Psoas muscle (tissue), 8 donors: ENCODE results near the gene IL16. TPM values are rescaled to one million over a fixed set of nuclear protein-coding genes. Genes with fewer than 3 reads are reported as not detected.

Experiments
- ATAC-seq, 4 donors: fragments of 200-7000 bp; cut with Tn5 transposase; one replicate each; pipeline ENCODE4 v1.9.1; 2020; ENCODE audit warnings: moderate library complexity in 3 of 4, mild to moderate bottlenecking in 2 of 4
- DNase-seq, 2 donors: peaks; one replicate each; pipeline ENCODE4 v3.0.0-alpha.2; 2020
- H3K27ac ChIP-seq: fragments of 200-600 bp; one replicate; pipeline ENCODE4 v1.8.0; 2022
- H3K27me3 ChIP-seq, 3 donors: fragments of 200-600 bp in 1 of 3; one replicate each; pipeline versions ENCODE4 v1.6.1 to v1.8.0; 2013 to 2022; ENCODE audit warnings: low read length in 2 of 3, mild to moderate bottlenecking in 2 of 3, moderate library complexity in 1 of 3; ENCODE audit not compliant: insufficient read depth in 3 of 3
- H3K36me3 ChIP-seq, 2 donors: fragments of 200-600 bp in 1 of 2; one replicate each; pipeline versions ENCODE4 v1.6.1 to v1.8.0; 2013 to 2022; ENCODE audit warnings: low read depth in 1 of 2, mild to moderate bottlenecking in 1 of 2, moderate library complexity in 1 of 2; ENCODE audit not compliant: insufficient read depth in 1 of 2
- H3K4me1 ChIP-seq: fragments of 200-600 bp; one replicate; pipeline ENCODE4 v1.8.0; 2022
- H3K4me3 ChIP-seq: fragments of 200-600 bp; one replicate; pipeline ENCODE4 v1.8.0; 2022; ENCODE audit warnings: mild to moderate bottlenecking
- H3K9me3 ChIP-seq: fragments of 200-600 bp; one replicate; pipeline ENCODE4 v1.8.0; 2022
- WGBS, 3 donors: extraction: QIAGEN DNeasy Blood & Tissue Kit; methylation state at CpG; one replicate each; pipeline versions ENCODE4 v1.1.6 to v1.1.7; 2013; 5-methylcytosine and 5-hydroxymethylcytosine counted together
- intact Hi-C, 2 donors: fragments of 100-400 bp; cut with DNase I; formaldehyde crosslinking; loops; one replicate each; pipeline versions ENCODE4 v1.11.0 to v1.14.2; 2022
- polyA plus RNA-seq, 3 donors: library from polyadenylated mRNA; stranded (reverse); fragments of 200-250 nt; gene quantifications; one replicate each; pipeline ENCODE4 v1.2.3, GENCODE V29; 2013
- total RNA-seq, 4 donors: library from RNA; stranded (reverse); fragmentation: NEBNext Ultra II Directional in 2 of 4; extraction: Animal tissue kit (Norgen Biotek cat#: 25700) in 2 of 4; gene quantifications; one replicate each; pipeline versions ENCODE4 v1.2.1 to v1.2.4, GENCODE V29; 2021 to 2023
- TF ChIP-seq, protein P1 (sequence below): fragments of 200-600 bp; IDR thresholded peaks from one replicate; pipeline ENCODE4 v1.8.0; 2022; ENCODE audit warnings: antibody characterized with exemption
- donor health status: healthy with polysubstance abuse.
- donor health status: DM: no; HTN: no; CAD: no; lungs with moderate emphysema.
- donor health status: Bipolar disorder and iron deficiency.
- donor health status: healthy.
- donor health status: DM: yes; HTN: yes; CAD: no.
- donor health status: DM: no; HTN: no; CAD: no.
- donor health status: DM: no; HTN: no; CAD: no.
- donor health status: DM: yes; HTN: yes; CAD: no.

IL16 gene
- total and polyA plus RNA-seq, 7 donors, result 1.2 to 5.3 (median 2.4) TPM

DNA sequence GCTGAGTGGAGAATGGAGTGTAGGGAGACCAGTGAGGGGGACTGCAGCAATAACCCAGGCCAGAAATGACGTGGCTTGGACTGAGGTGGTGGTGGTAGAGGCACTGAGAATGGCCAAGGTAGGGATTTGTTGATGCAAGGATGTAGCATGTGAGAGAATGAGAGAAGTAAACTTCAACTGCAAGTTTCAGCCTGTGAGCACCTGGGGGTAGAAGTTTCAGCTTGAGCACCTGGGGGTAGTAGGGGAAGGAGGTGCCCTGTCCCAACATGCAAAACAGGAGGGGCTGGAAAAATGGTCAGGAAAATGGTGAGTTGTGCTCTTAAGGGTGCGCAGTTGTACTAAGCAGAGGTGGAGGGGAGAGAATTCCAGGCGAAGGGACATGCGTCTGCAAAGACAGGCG is 31.0 kb downstream of the IL16 start:
- Histone ChIP-seq H3K4me3 (no peak overlapping the region), H3K27ac (no peak overlapping the region), H3K27me3 (peaks cover 0 to 6% (median 0%) of the 10 kb centered on the region in 3 donors), H3K4me1 (peaks cover 5% of the 10 kb centered on the region), H3K36me3 (no peaks in the 10 kb centered on the region), H3K9me3 (no peaks in the 10 kb centered on the region)
- DNase-seq (no peak), ATAC-seq (no peak)
- intact Hi-C loops, result no loop called here
- TF ChIP-seq, protein P1, sequence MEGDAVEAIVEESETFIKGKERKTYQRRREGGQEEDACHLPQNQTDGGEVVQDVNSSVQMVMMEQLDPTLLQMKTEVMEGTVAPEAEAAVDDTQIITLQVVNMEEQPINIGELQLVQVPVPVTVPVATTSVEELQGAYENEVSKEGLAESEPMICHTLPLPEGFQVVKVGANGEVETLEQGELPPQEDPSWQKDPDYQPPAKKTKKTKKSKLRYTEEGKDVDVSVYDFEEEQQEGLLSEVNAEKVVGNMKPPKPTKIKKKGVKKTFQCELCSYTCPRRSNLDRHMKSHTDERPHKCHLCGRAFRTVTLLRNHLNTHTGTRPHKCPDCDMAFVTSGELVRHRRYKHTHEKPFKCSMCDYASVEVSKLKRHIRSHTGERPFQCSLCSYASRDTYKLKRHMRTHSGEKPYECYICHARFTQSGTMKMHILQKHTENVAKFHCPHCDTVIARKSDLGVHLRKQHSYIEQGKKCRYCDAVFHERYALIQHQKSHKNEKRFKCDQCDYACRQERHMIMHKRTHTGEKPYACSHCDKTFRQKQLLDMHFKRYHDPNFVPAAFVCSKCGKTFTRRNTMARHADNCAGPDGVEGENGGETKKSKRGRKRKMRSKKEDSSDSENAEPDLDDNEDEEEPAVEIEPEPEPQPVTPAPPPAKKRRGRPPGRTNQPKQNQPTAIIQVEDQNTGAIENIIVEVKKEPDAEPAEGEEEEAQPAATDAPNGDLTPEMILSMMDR, result no peak
- WGBS, 3 donors, result 86 to 94% (median 86%) methylated on average over 5 of the region's 5 CpGs

DNA sequence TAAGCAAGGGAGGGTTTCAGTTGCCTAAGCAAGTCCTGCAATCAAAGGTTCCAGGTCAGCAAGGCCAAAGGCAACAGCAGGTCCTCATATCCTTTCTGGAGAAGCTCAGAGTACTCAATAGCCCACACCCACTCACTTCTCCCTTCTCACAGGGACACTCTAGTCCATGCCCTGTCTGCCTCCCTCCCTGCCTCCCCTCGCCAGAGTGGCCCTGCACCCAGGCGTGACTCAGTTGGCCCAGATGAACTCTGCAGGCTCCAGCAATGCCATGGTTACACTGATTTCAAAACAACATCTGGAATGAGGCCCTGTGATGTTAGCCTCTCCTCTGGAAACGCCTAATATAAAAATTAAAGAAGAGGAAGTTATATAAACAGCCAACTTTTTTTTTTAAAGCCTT is 32.9 kb downstream of the IL16 start:
- TF ChIP-seq, protein P1, result no peak
- H3K4me3 ChIP-seq, result no peak overlapping the region
- H3K27me3 ChIP-seq, result peaks cover 0 to 3% (median 0%) of the 10 kb centered on the region in 3 donors
- intact Hi-C loops, result no loop called here
- H3K9me3 ChIP-seq, result no peaks in the 10 kb centered on the region
- DNase-seq, result peak; percentile 79 to 84
- H3K27ac ChIP-seq, result no peak overlapping the region
- peak in 3 of 4 donors; percentile 63 to 81 (median 79) for ATAC-seq
- H3K36me3 ChIP-seq, result no peaks in the 10 kb centered on the region
- 14 to 47% (median 23%) methylated on average over 3 of the region's 3 CpGs for WGBS, 3 donors
- H3K4me1 ChIP-seq, result peaks cover 5% of the 10 kb centered on the region

DNA sequence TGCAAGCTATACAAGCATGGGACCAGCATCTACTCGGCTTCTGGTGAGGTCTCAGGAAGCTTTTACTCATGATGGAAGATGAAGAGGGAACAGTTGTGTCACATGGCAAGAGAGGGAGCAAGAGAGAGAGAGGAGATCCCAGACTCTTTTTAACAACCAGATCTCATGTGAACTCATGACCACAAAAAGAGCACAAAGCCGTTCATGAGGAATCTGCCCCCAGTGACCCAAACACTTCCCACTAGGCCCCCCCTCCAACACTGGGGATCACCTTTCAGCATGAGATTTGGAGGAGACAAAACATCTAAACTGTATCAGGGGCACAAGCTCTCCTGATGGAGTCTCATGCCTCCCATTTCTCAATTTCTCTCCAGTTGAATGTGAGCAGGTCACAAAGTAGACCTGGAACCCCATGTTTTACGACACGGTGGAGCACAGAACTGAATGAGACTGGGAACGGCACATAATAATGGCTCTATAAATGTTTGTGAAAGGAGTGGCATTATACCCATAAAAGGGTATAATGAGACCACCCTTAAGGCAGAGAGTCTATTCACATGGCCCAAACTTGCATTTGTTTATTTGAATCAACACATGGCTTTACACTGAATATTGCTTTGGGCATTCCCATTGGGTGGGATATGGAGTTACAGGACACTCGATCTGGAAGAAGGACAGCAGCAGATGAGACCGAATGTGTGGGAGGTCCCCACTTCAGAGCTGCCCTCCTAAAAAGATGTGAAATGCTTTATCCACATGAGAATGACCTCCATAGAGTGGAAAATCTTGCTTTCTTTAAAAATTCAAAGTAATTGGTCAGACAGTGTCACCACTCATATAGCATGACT is 38.8 kb downstream of the IL16 start:
- ATAC-seq, result no peak
- 80 to 83% (median 82%) methylated on average over 7 of the region's 7 CpGs for WGBS, 3 donors
- TF ChIP-seq, protein P1, result no peak
- Histone ChIP-seq H3K4me1 (no peaks in the 10 kb centered on the region), H3K36me3 (no peaks in the 10 kb centered on the region), H3K27ac (no peak overlapping the region), H3K4me3 (no peak overlapping the region), H3K27me3 (no peaks in the 10 kb centered on the region), H3K9me3 (no peaks in the 10 kb centered on the region)
- intact Hi-C loops, result no loop called here
- DNase-seq, result no peak

DNA sequence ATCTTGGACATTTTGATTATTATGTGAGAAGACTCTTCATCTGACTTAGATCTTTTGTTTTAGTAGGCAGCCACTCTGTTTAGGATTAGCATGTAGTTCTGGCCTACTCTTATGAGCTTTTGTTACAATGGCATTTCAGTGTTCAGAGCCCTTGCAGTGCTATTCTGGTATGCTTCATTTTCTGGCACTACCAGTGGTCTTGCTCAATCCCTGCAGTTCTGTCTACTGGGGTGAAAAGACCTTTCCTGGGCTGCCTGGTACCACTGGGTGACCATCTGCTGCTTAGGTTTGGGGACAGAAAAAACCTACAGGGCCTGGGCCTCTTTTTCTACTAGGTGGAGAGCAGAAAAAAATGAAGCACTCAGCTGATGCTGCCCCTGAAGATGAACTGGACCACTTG is 42.5 kb downstream of the IL16 start:
- intact Hi-C loops, result no loop called here
- Histone ChIP-seq H3K4me1 (no peaks in the 10 kb centered on the region), H3K9me3 (peaks cover 7% of the 10 kb centered on the region), H3K36me3 (no peaks in the 10 kb centered on the region), H3K4me3 (no peak overlapping the region), H3K27me3 (no peaks in the 10 kb centered on the region), H3K27ac (no peak overlapping the region)
- ATAC-seq, result peak in 1 of 4 donors; percentile 58
- DNase-seq, result no peak
- TF ChIP-seq, protein P1, result no peak
